ENCODE measurements around the gene COX6B2. TPM values are rescaled to one million over a fixed set of nuclear protein-coding genes. Genes with fewer than 3 reads are reported as not detected.

The COX6B2 gene
- polyA plus RNA-seq, 3 donors: 0.36 TPM; not detected in 2

DNA sequence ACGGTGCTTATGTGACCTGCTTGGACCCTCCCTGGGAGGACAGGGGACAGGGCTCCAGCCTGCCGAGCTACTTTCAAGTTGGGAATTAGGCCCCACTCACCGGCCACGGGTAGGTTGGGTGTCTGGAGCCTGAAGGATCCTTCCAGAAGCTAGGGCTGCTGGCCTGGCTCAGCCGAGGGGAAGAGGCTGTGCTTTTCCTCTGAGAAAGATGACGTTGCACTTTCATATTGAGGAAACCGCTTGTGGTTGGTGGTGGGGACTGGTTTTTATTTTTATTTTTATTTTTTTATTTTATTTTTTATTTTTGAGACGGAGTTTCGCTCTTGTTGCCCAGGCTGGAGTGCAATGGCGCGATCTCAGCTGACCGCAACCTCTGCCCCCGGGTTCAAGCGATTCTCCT lies 29.3 kb downstream of the COX6B2 start, which contains the start of gene TMEM150B:
Gene TMEM150B, minus strand, starts transcription at position 170 of the 400 bp plus-strand sequence. CDS start 4,305 bp downstream, outside the sequence.
- DNase-seq: peak; percentile 48 to 71 (median 71)
- peaks cover 41% of the 10 kb centered on the region for H3K79me2 ChIP-seq (ENCODE audit: insufficient read depth, low read length)
- Mint-ChIP-seq H3K4me3 (peak within 1 kb of the TSS; percentile 89 to 97), H3K27ac (peak within 1 kb of the TSS; percentile 96 to 99 (median 98)), H3K36me3 (peaks cover 12 to 26% of the 10 kb centered on the region in 2 donors), H3K4me1 (peaks cover 70% of the 10 kb centered on the region), H3K9me3 (peaks cover 0 to 2% (median 0%) of the 10 kb centered on the region in 7 donors), H3K27me3 (ENCODE audit: low read depth in 3 of 3) (peaks cover 0 to 1% (median 1%) of the 10 kb centered on the region in 3 donors)
- TF ChIP-seq CTCF (IDR thresholded peaks at IDR 0.05): no peak
- H3K9me3 ChIP-seq (replicated peaks in 1 of 2; ENCODE audit: control insufficient read depth in 1 of 2, insufficient read depth in 1 of 2, low read length in 2 of 2): no peaks in the 10 kb centered on the region
- H3K36me3 ChIP-seq (replicated peaks in 1 of 2; ENCODE audit: control insufficient read depth in 1 of 2, insufficient read depth in 2 of 2, low read length in 2 of 2): peaks cover 4 to 10% of the 10 kb centered on the region in 2 donors
- intact Hi-C loops (cut with micrococcal nuclease): loop anchor here in 1 of 2 donors (2.0 kb wide), 1 partner anchor 14 kb away; the partner anchor contains the start of gene KMT5C
- H3K27me3 ChIP-seq (ENCODE audit: control insufficient read depth in 2 of 2, insufficient read depth in 2 of 2, low read length in 2 of 2): no peaks in the 10 kb centered on the region
- peak within 1 kb of the TSS; percentile 67 for H3K9ac ChIP-seq (ENCODE audit: insufficient read depth, low read length, poor library complexity, severe bottlenecking)
- H3K4me3 ChIP-seq (replicated peaks in 1 of 3; ENCODE audit: low read depth in 2 of 3, low read length in 3 of 3): peak within 1 kb of the TSS; percentile 44 to 79 (median 77)
- peak within 1 kb of the TSS; percentile 78 for H3K4me2 ChIP-seq (replicated peaks; ENCODE audit: extremely low read depth, low read length, poor library complexity, severe bottlenecking)
- H4K20me1 ChIP-seq (ENCODE audit: insufficient read depth, low read length): peaks cover 28% of the 10 kb centered on the region
- WGBS (ENCODE audit: insufficient coverage): 4% methylated on average over 4 of the region's 14 CpGs
- H2AFZ ChIP-seq (ENCODE audit: insufficient read depth, low read depth, low read length, poor library complexity, severe bottlenecking): peak within 1 kb of the TSS; percentile 35
- H3K4me1 ChIP-seq (ENCODE audit: control insufficient read depth in 1 of 2, insufficient read depth in 2 of 2, low read length in 2 of 2): peaks cover 72 to 86% of the 10 kb centered on the region in 2 donors
- peak within 1 kb of the TSS; percentile 85 to 93 for H3K27ac ChIP-seq (ENCODE audit: low read depth in 1 of 2, low read length in 2 of 2)

GRCh38 chr19:55324662-55325061 lies 29.9 kb downstream of the COX6B2 start:
- Histone ChIP-seq H3K4me2 (replicated peaks; ENCODE audit: extremely low read depth, low read length, poor library complexity, severe bottlenecking) (peak overlapping the region; percentile 78), H3K4me3 (replicated peaks in 1 of 3; ENCODE audit: low read depth in 2 of 3, low read length in 3 of 3) (peak overlapping the region; percentile 44 to 79 (median 77)), H3K27ac (ENCODE audit: low read depth in 1 of 2, low read length in 2 of 2) (peak overlapping the region; percentile 85 to 93), H3K27me3 (ENCODE audit: control insufficient read depth in 2 of 2, insufficient read depth in 2 of 2, low read length in 2 of 2) (no peaks in the 10 kb centered on the region), H2AFZ (ENCODE audit: insufficient read depth, low read depth, low read length, poor library complexity, severe bottlenecking) (peak overlapping the region; percentile 35), H3K9ac (ENCODE audit: insufficient read depth, low read length, poor library complexity, severe bottlenecking) (peak overlapping the region; percentile 67), H3K9me3 (replicated peaks in 1 of 2; ENCODE audit: control insufficient read depth in 1 of 2, insufficient read depth in 1 of 2, low read length in 2 of 2) (no peaks in the 10 kb centered on the region), H3K79me2 (ENCODE audit: insufficient read depth, low read length) (peaks cover 41% of the 10 kb centered on the region), H4K20me1 (ENCODE audit: insufficient read depth, low read length) (peaks cover 33% of the 10 kb centered on the region), H3K36me3 (replicated peaks in 1 of 2; ENCODE audit: control insufficient read depth in 1 of 2, insufficient read depth in 2 of 2, low read length in 2 of 2) (peaks cover 9 to 15% of the 10 kb centered on the region in 2 donors), H3K4me1 (ENCODE audit: control insufficient read depth in 1 of 2, insufficient read depth in 2 of 2, low read length in 2 of 2) (peaks cover 67 to 81% of the 10 kb centered on the region in 2 donors)
- DNase-seq: peak in 1 of 3 donors; percentile 70
- Mint-ChIP-seq H3K36me3 (peaks cover 17 to 32% of the 10 kb centered on the region in 2 donors), H3K4me3 (peak overlapping the region; percentile 89 to 97), H3K9me3 (peaks cover 0 to 2% (median 0%) of the 10 kb centered on the region in 7 donors), H3K27me3 (ENCODE audit: low read depth in 3 of 3) (peaks cover 0 to 1% (median 0%) of the 10 kb centered on the region in 3 donors), H3K27ac (peak overlapping the region; percentile 96 to 99 (median 98)), H3K4me1 (peaks cover 67% of the 10 kb centered on the region)
- no peak for TF ChIP-seq CTCF (IDR thresholded peaks at IDR 0.05)
- WGBS (ENCODE audit: insufficient coverage): no CpG with 5 or more reads among the region's 6 CpGs
- intact Hi-C loops (cut with micrococcal nuclease): loop anchor here (2.0 to 5.0 kb wide), 2 partner anchors 14 to 58 kb away; partner anchors contain the start of genes KMT5C (in 1 of the 2) and TMEM238 (in 1 of the 2)
